GM23338 (cell line): ENCODE measurements around the gene PINK1. TPM values are rescaled to one million over a fixed set of nuclear protein-coding genes. Genes with fewer than 3 reads are reported as not detected.

ENCODE experiments used
- ATAC-seq: fragments of 200-7000 bp; cut with Tn5 transposase; 3 replicates; pipeline ENCODE4 v1.9.1; 2020
- DNase-seq: peaks from one replicate; pipeline ENCODE4 v3.0.0-alpha.2; 2015; ENCODE audit warnings: low spot score
- H2AFZ ChIP-seq: fragments of 200-600 bp; sonication (generic); 2 replicates; pipeline ENCODE4 v1.8.0; 2016; ENCODE audit warnings: antibody characterized with exemption, mild to moderate bottlenecking, moderate library complexity
- H3F3A ChIP-seq: fragments of 200-600 bp; sonication (generic); replicated peaks from 2 replicates; pipeline ENCODE4 v1.8.0; 2017; ENCODE audit warnings: antibody characterized with exemption, mixed run types, low read depth
- H3K27ac ChIP-seq: fragments of 200-600 bp; sonication (generic); 2 replicates; pipeline ENCODE4 v1.6.1; 2016; ENCODE audit warnings: low read depth
- H3K27me3 ChIP-seq: fragments of 200-600 bp; sonication (generic); 2 replicates; pipeline ENCODE4 v1.8.0; 2016; ENCODE audit warnings: mild to moderate bottlenecking, mixed run types, moderate library complexity; ENCODE audit not compliant: insufficient read depth
- H3K36me3 ChIP-seq: fragments of 200-600 bp; sonication (generic); 2 replicates; pipeline ENCODE4 v1.8.0; 2016; ENCODE audit warnings: mild to moderate bottlenecking; ENCODE audit not compliant: insufficient read depth
- H3K4me1 ChIP-seq: fragments of 200-600 bp; sonication (generic); 2 replicates; pipeline ENCODE4 v1.8.0; 2016; ENCODE audit warnings: mild to moderate bottlenecking, moderate library complexity; ENCODE audit not compliant: insufficient read depth
- H3K4me2 ChIP-seq: fragments of 200-600 bp; sonication (generic); 2 replicates; pipeline ENCODE4 v1.7.1; 2017; ENCODE audit warnings: mixed run types
- H3K4me3 ChIP-seq: fragments of 200-600 bp; sonication (generic); 2 replicates; pipeline ENCODE4 v1.6.1; 2016; ENCODE audit warnings: mixed run types
- H3K79me2 ChIP-seq: fragments of 200-600 bp; sonication (generic); replicated peaks from 2 replicates; pipeline ENCODE4 v1.8.0; 2017; ENCODE audit warnings: mild to moderate bottlenecking; ENCODE audit not compliant: insufficient read depth
- H3K9me2 ChIP-seq: fragments of 200-600 bp; sonication (generic); 2 replicates; pipeline ENCODE4 v1.8.0; 2017; ENCODE audit not compliant: insufficient read depth
- H4K20me1 ChIP-seq: fragments of 200-600 bp; sonication (generic); replicated peaks from 2 replicates; pipeline ENCODE4 v1.8.0; 2017; ENCODE audit warnings: mild to moderate bottlenecking; ENCODE audit not compliant: insufficient read depth
- H3K27ac Mint-ChIP-seq: 2 replicates; pipeline ENCODE4 v1.8.0; 2020; ENCODE audit warnings: inconsistent platforms, mild to moderate bottlenecking, moderate library complexity, mixed read lengths
- H3K27me3 Mint-ChIP-seq: 3 replicates; pipeline ENCODE4 v1.8.0; 2022; ENCODE audit warnings: low read depth, mild to moderate bottlenecking, moderate library complexity, mixed read lengths, inconsistent platforms; ENCODE audit not compliant: insufficient read depth, poor library complexity
- H3K36me3 Mint-ChIP-seq: 3 replicates; pipeline ENCODE4 v1.8.0; 2021; ENCODE audit warnings: low read depth, mild to moderate bottlenecking, inconsistent platforms, moderate library complexity, mixed read lengths
- H3K4me1 Mint-ChIP-seq: 3 replicates; pipeline ENCODE4 v1.8.0; 2020; ENCODE audit warnings: mild to moderate bottlenecking, inconsistent platforms, mixed read lengths
- H3K4me3 Mint-ChIP-seq: 3 replicates; pipeline ENCODE4 v1.8.0; 2021; ENCODE audit warnings: moderate library complexity, mild to moderate bottlenecking, inconsistent platforms, mixed read lengths
- H3K9me3 Mint-ChIP-seq: 3 replicates; pipeline ENCODE4 v1.8.0; 2020; ENCODE audit warnings: moderate library complexity, mild to moderate bottlenecking, inconsistent platforms, mixed read lengths
- CTCF ChIP-seq, 2 experiments: fragments of 200-600 bp in 1 of 2; sonication (generic) in 1 of 2; conservative IDR thresholded peaks; 2 replicates each; pipeline versions ENCODE4 v1.5.1 to v1.6.1; 2016 to 2017; ENCODE audit warnings: antibody characterized with exemption in 2 of 2, low read depth in 2 of 2, mild to moderate bottlenecking in 2 of 2, moderate library complexity in 1 of 2
- POLR2AphosphoS5 ChIP-seq: IDR thresholded peaks from 2 replicates; pipeline ENCODE4 v1.6.1; 2016; ENCODE audit warnings: antibody characterized with exemption, low read depth
- ZNF114 ChIP-seq: fragments of 250-450 bp; sonication (Bioruptor Pico); IDR thresholded peaks from 2 replicates; pipeline ENCODE4 v1.5.0; 2020; ENCODE audit warnings: mild to moderate bottlenecking, moderate library complexity
- polyA plus RNA-seq: library from polyadenylated mRNA; unstranded; fragments of >200 nt; fragmentation: Nextera tagmentation; extraction: Ambion mirVana; gene quantifications from 2 replicates; pipeline ENCODE4 v1.2.1, GENCODE V29; 2016
- total RNA-seq: library from RNA; depleted of rRNA; stranded (reverse); fragments of >200 nt; shearing (Covaris generic); gene quantifications from 2 replicates; pipeline ENCODE4 v1.2.3, GENCODE V29; 2014
- TF ChIP-seq, protein P1 (sequence below): fragments of 250-450 bp; sonication (Bioruptor Pico); IDR thresholded peaks from 2 replicates; pipeline ENCODE4 v1.5.0; 2020; ENCODE audit warnings: mild to moderate bottlenecking, moderate library complexity

Gene PINK1
- total and polyA plus RNA-seq, 2 experiments from 2014 or later, result 20.8 to 42.7 TPM

DNA sequence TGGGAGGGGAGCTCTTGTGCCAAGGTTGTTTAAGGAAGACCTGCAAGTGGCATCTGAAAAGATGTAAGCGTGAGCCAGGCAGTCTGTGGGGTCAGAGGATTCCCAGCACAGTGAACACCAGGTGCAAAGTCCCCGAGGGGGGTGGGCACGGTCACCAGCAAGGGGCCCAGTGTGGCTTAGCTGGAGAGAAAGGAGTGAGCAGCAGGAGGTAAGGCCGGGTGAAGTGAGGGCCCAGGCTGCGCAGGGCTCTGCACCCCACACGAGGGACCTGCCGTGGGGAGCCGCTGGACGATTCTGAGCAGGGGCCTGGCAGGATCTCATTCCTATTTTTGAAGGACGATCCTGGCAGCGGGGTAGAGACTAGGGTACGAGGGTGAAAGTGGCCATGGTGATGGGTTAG lies 23.8 kb downstream of the PINK1 start (continued):
- TF ChIP-seq, protein P1, sequence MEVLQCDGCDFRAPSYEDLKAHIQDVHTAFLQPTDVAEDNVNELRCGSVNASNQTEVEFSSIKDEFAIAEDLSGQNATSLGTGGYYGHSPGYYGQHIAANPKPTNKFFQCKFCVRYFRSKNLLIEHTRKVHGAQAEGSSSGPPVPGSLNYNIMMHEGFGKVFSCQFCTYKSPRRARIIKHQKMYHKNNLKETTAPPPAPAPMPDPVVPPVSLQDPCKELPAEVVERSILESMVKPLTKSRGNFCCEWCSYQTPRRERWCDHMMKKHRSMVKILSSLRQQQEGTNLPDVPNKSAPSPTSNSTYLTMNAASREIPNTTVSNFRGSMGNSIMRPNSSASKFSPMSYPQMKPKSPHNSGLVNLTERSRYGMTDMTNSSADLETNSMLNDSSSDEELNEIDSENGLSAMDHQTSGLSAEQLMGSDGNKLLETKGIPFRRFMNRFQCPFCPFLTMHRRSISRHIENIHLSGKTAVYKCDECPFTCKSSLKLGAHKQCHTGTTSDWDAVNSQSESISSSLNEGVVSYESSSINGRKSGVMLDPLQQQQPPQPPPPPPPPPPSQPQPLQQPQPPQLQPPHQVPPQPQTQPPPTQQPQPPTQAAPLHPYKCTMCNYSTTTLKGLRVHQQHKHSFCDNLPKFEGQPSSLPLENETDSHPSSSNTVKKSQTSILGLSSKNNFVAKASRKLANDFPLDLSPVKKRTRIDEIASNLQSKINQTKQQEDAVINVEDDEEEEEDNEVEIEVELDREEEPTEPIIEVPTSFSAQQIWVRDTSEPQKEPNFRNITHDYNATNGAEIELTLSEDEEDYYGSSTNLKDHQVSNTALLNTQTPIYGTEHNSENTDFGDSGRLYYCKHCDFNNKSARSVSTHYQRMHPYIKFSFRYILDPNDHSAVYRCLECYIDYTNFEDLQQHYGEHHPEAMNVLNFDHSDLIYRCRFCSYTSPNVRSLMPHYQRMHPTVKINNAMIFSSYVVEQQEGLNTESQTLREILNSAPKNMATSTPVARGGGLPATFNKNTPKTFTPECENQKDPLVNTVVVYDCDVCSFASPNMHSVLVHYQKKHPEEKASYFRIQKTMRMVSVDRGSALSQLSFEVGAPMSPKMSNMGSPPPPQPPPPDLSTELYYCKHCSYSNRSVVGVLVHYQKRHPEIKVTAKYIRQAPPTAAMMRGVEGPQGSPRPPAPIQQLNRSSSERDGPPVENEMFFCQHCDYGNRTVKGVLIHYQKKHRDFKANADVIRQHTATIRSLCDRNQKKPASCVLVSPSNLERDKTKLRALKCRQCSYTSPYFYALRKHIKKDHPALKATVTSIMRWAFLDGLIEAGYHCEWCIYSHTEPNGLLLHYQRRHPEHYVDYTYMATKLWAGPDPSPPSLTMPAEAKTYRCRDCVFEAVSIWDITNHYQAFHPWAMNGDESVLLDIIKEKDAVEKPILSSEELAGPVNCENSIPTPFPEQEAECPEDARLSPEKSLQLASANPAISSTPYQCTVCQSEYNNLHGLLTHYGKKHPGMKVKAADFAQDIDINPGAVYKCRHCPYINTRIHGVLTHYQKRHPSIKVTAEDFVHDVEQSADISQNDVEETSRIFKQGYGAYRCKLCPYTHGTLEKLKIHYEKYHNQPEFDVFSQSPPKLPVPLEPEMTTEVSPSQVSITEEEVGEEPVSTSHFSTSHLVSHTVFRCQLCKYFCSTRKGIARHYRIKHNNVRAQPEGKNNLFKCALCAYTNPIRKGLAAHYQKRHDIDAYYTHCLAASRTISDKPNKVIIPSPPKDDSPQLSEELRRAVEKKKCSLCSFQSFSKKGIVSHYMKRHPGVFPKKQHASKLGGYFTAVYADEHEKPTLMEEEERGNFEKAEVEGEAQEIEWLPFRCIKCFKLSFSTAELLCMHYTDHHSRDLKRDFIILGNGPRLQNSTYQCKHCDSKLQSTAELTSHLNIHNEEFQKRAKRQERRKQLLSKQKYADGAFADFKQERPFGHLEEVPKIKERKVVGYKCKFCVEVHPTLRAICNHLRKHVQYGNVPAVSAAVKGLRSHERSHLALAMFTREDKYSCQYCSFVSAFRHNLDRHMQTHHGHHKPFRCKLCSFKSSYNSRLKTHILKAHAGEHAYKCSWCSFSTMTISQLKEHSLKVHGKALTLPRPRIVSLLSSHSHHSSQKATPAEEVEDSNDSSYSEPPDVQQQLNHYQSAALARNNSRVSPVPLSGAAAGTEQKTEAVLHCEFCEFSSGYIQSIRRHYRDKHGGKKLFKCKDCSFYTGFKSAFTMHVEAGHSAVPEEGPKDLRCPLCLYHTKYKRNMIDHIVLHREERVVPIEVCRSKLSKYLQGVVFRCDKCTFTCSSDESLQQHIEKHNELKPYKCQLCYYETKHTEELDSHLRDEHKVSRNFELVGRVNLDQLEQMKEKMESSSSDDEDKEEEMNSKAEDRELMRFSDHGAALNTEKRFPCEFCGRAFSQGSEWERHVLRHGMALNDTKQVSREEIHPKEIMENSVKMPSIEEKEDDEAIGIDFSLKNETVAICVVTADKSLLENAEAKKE (CRISPR knock-in tag), result no peak
- TF ChIP-seq ZNF114 (CRISPR knock-in tag), result no peak
- TF ChIP-seq CTCF (conservative IDR thresholded peaks at IDR 0.05; ENCODE audit: low read depth in 2 of 2), result no peak

- peaks cover 59% of the 10 kb centered on the region for H3K36me3 Mint-ChIP-seq
- ATAC-seq (no peak), DNase-seq (no peak)
- H3K27me3 Mint-ChIP-seq, result peaks cover 11% of the 10 kb centered on the region
- H3K4me1 Mint-ChIP-seq, result peaks cover 18% of the 10 kb centered on the region
- H3F3A ChIP-seq, result 0 out of 2 replicates have a peak, but pooled peaks cover 15% of the 10 kb centered on the region
- peaks cover 11% of the 10 kb centered on the region for H3K4me1 ChIP-seq
- no peak overlapping the region for H3K4me3 ChIP-seq
- no peak overlapping the region for H3K27ac Mint-ChIP-seq
- peaks cover 20% of the 10 kb centered on the region for H4K20me1 ChIP-seq
- no peaks in the 10 kb centered on the region for H3K9me3 Mint-ChIP-seq
- H3K4me2 ChIP-seq, result no peak overlapping the region
- H3K9me2 ChIP-seq, result no peaks in the 10 kb centered on the region
- H2AFZ ChIP-seq, result no peak overlapping the region
- no peak overlapping the region for H3K27ac ChIP-seq
- H3K27me3 ChIP-seq, result no peaks in the 10 kb centered on the region
- peaks cover 14% of the 10 kb centered on the region; the same call in 1 of the 2 replicates for H3K36me3 ChIP-seq
- H3K79me2 ChIP-seq, result peaks cover 50% of the 10 kb centered on the region
- no peak overlapping the region for H3K4me3 Mint-ChIP-seq
- TF ChIP-seq POLR2AphosphoS5, result no peak
- TF ChIP-seq, protein P1 (CRISPR knock-in tag), result no peak
Observed at GRCh38 chr1:20658166-20658915, 25.1 kb downstream of the PINK1 start.
